ENCODE data around the gene SLC9C2. TPM values are rescaled to one million over a fixed set of nuclear protein-coding genes. Genes with fewer than 3 reads are reported as not detected.

Gene SLC9C2
- total RNA-seq, 4 donors from 2014 or later, result not detected

- no peak for DNase-seq
- no peak for TF ChIP-seq CTCF (IDR thresholded peaks at IDR 0.05)
- no peak for TF ChIP-seq POLR2A (IDR thresholded peaks at IDR 0.05)
- Histone ChIP-seq H3K4me3 (no peak overlapping the region), H3K4me1 (no peaks in the 10 kb centered on the region), H3K36me3 (no peaks in the 10 kb centered on the region), H3K27ac (no peak overlapping the region), H3K27me3 (no peaks in the 10 kb centered on the region), H3K9me3 (no peaks in the 10 kb centered on the region)
Measured at GRCh38 chr1:173536223-173536622, 66.6 kb downstream of the SLC9C2 start.

GRCh38 chr1:173532237-173532636, 70.6 kb downstream of the SLC9C2 start:
- Histone ChIP-seq H3K27ac (no peak overlapping the region), H3K36me3 (no peaks in the 10 kb centered on the region), H3K27me3 (no peaks in the 10 kb centered on the region), H3K4me1 (no peaks in the 10 kb centered on the region), H3K4me3 (no peak overlapping the region), H3K9me3 (no peaks in the 10 kb centered on the region)
- no peak for TF ChIP-seq POLR2A (IDR thresholded peaks at IDR 0.05)
- no peak for TF ChIP-seq CTCF (IDR thresholded peaks at IDR 0.05)
- no peak for DNase-seq

- no peaks in the 10 kb centered on the region for H3K4me1 ChIP-seq
- no peaks in the 10 kb centered on the region for H3K9me3 ChIP-seq
- H3K27me3 ChIP-seq, result no peaks in the 10 kb centered on the region
- H3K4me3 ChIP-seq, result no peak overlapping the region
- H3K27ac ChIP-seq, result no peak overlapping the region
- TF ChIP-seq POLR2A (IDR thresholded peaks at IDR 0.05) (no peak), CTCF (IDR thresholded peaks at IDR 0.05) (no peak)
- DNase-seq, result no peak
- no peaks in the 10 kb centered on the region for H3K36me3 ChIP-seq
Measured at GRCh38 chr1:173530795-173531693, 71.8 kb downstream of the SLC9C2 start.

GRCh38 chr1:173529106-173529505, 73.8 kb downstream of the SLC9C2 start:
- Histone ChIP-seq H3K4me1 (no peaks in the 10 kb centered on the region), H3K9me3 (no peaks in the 10 kb centered on the region), H3K4me3 (no peak overlapping the region), H3K36me3 (no peaks in the 10 kb centered on the region), H3K27ac (no peak overlapping the region), H3K27me3 (no peaks in the 10 kb centered on the region)
- TF ChIP-seq CTCF (IDR thresholded peaks at IDR 0.05), result no peak
- no peak for TF ChIP-seq POLR2A (IDR thresholded peaks at IDR 0.05)
- DNase-seq, result no peak

- DNase-seq, result no peak
- H3K9me3 ChIP-seq, result no peaks in the 10 kb centered on the region
- no peak overlapping the region for H3K4me3 ChIP-seq
- TF ChIP-seq POLR2A (IDR thresholded peaks at IDR 0.05), result no peak
- TF ChIP-seq CTCF (IDR thresholded peaks at IDR 0.05), result no peak
- no peaks in the 10 kb centered on the region for H3K27me3 ChIP-seq
- H3K4me1 ChIP-seq, result no peaks in the 10 kb centered on the region
- H3K36me3 ChIP-seq, result no peaks in the 10 kb centered on the region
- H3K27ac ChIP-seq, result no peak overlapping the region
Measured at GRCh38 chr1:173527151-173527826, 75.6 kb downstream of the SLC9C2 start.

All from Peyer's patch (tissue), 4 donors.